Thyroid gland (tissue), 4 donors: ENCODE data around the gene ME3. TPM values are rescaled to one million over a fixed set of nuclear protein-coding genes. Genes with fewer than 3 reads are reported as not detected.

Experiments used
- DNase-seq, 2 donors: peaks; one replicate each; pipeline ENCODE4 v3.0.0-alpha.2; 2019
- H3K27ac ChIP-seq, 3 donors: fragments of 200-600 bp; sonication (generic); 1 replicate in 2 of 3; 2 replicates in 1 of 3; pipeline ENCODE4 v1.5.1; 2016 to 2019; ENCODE audit warnings: mild to moderate bottlenecking in 1 of 3, moderate library complexity in 1 of 3
- H3K27me3 ChIP-seq: fragments of 200-600 bp; sonication (generic); one replicate; pipeline ENCODE4 v1.5.1; 2019
- H3K36me3 ChIP-seq, 2 donors: fragments of 200-600 bp; sonication (generic); one replicate each; pipeline ENCODE4 v1.5.1; 2016 to 2019
- H3K4me1 ChIP-seq, 2 donors: fragments of 200-600 bp; sonication (generic); one replicate each; pipeline ENCODE4 v1.5.1; 2017 to 2019
- H3K4me3 ChIP-seq, 3 donors: fragments of 200-600 bp; sonication (generic); replicated peaks in 1 of 3; 1 replicate in 2 of 3; 2 replicates in 1 of 3; pipeline ENCODE4 v1.5.1; 2016; ENCODE audit warnings: mild to moderate bottlenecking in 1 of 3
- H3K9me3 ChIP-seq: fragments of 200-600 bp; sonication (generic); one replicate; pipeline ENCODE4 v1.5.1; 2017
- CTCF ChIP-seq, 6 experiments: fragments of 200-600 bp in 3 of 6; fragments of 450-650 bp in 3 of 6; sonication (generic) in 3 of 6; IDR thresholded peaks; one replicate each; pipeline ENCODE4 v1.5.1; 2016 to 2019; ENCODE audit warnings: antibody characterized with exemption in 6 of 6, mild to moderate bottlenecking in 2 of 6, inconsistent platforms in 1 of 6, moderate library complexity in 1 of 6
- POLR2A ChIP-seq, 2 donors: fragments of 450-650 bp; IDR thresholded peaks; one replicate each; pipeline ENCODE4 v1.6.1; 2017; ENCODE audit warnings: antibody characterized with exemption in 2 of 2, mild to moderate bottlenecking in 2 of 2, moderate library complexity in 1 of 2
- WGBS, 2 donors: methylation state at CpG; one replicate each; pipeline ENCODE4 v1.1.5; 2017; 5-methylcytosine and 5-hydroxymethylcytosine counted together
- intact Hi-C: fragments of 100-400 bp; cut with DNase I; formaldehyde crosslinking; loops from one replicate; pipeline ENCODE4 v1.15.1; 2023
- total RNA-seq, 4 donors: library from RNA; depleted of rRNA; stranded (reverse); fragments of >200 nt; gene quantifications; one replicate each; pipeline ENCODE4 v1.2.3, GENCODE V29; 2016

ME3 gene
- total RNA-seq, 4 donors from 2014 or later, result 29.1 to 53.5 (median 37.1) TPM

- intact Hi-C loops, result no loop called here
- no peaks in the 10 kb centered on the region for H3K27me3 ChIP-seq
- no peak for DNase-seq
- no peak overlapping the region for H3K27ac ChIP-seq
- H3K9me3 ChIP-seq, result no peaks in the 10 kb centered on the region
- H3K36me3 ChIP-seq, result no peaks in the 10 kb centered on the region
- TF ChIP-seq POLR2A (IDR thresholded peaks at IDR 0.05) (no peak), CTCF (IDR thresholded peaks at IDR 0.05) (no peak)
- H3K4me1 ChIP-seq, result peaks cover 3 to 15% of the 10 kb centered on the region in 2 donors
- no peak overlapping the region for H3K4me3 ChIP-seq
Measured at GRCh38 chr11:86668929-86669328, 3.5 kb downstream of the ME3 start.

- intact Hi-C loops, result no loop called here
- H3K36me3 ChIP-seq, result no peaks in the 10 kb centered on the region
- WGBS, 2 donors, result 87 to 91% methylated on average over 1 of the region's 1 CpG
- H3K4me3 ChIP-seq, result no peak overlapping the region
- no peaks in the 10 kb centered on the region for H3K9me3 ChIP-seq
- no peaks in the 10 kb centered on the region for H3K27me3 ChIP-seq
- no peak for DNase-seq
- TF ChIP-seq CTCF (IDR thresholded peaks at IDR 0.05) (no peak), POLR2A (IDR thresholded peaks at IDR 0.05) (no peak)
- H3K4me1 ChIP-seq, result peaks cover 3 to 7% of the 10 kb centered on the region in 2 donors
- H3K27ac ChIP-seq, result no peak overlapping the region
Measured at GRCh38 chr11:86666193-86666592, 6.2 kb downstream of the ME3 start.

GRCh38 chr11:86664930-86665329, 7.5 kb downstream of the ME3 start:
- no peaks in the 10 kb centered on the region for H3K36me3 ChIP-seq
- H3K27ac ChIP-seq, result no peak overlapping the region
- H3K27me3 ChIP-seq, result no peaks in the 10 kb centered on the region
- H3K9me3 ChIP-seq, result no peaks in the 10 kb centered on the region
- intact Hi-C loops, result no loop called here
- 88 to 95% methylated on average over 3 of the region's 3 CpGs for WGBS, 2 donors
- DNase-seq, result no peak
- peaks cover 2 to 3% of the 10 kb centered on the region in 2 donors for H3K4me1 ChIP-seq
- no peak overlapping the region for H3K4me3 ChIP-seq
- no peak for TF ChIP-seq CTCF (IDR thresholded peaks at IDR 0.05)
- TF ChIP-seq POLR2A (IDR thresholded peaks at IDR 0.05), result no peak

GRCh38 chr11:86663761-86664160, 8.7 kb downstream of the ME3 start:
- Histone ChIP-seq H3K27me3 (no peaks in the 10 kb centered on the region), H3K4me1 (peaks cover 0 to 5% of the 10 kb centered on the region in 2 donors), H3K9me3 (no peaks in the 10 kb centered on the region), H3K27ac (no peak overlapping the region), H3K36me3 (no peaks in the 10 kb centered on the region), H3K4me3 (no peak overlapping the region)
- DNase-seq, result no peak
- TF ChIP-seq POLR2A (IDR thresholded peaks at IDR 0.05) (no peak), CTCF (IDR thresholded peaks at IDR 0.05) (no peak)
- intact Hi-C loops, result no loop called here
- 90 to 92% methylated on average over 4 of the region's 4 CpGs for WGBS, 2 donors

GRCh38 chr11:86663291-86663690, 9.1 kb downstream of the ME3 start:
- 94 to 95% methylated on average over 3 of the region's 3 CpGs for WGBS, 2 donors
- Histone ChIP-seq H3K27me3 (no peaks in the 10 kb centered on the region), H3K27ac (no peak overlapping the region), H3K9me3 (no peaks in the 10 kb centered on the region), H3K4me3 (no peak overlapping the region), H3K4me1 (peaks cover 0 to 5% of the 10 kb centered on the region in 2 donors), H3K36me3 (no peaks in the 10 kb centered on the region)
- TF ChIP-seq POLR2A (IDR thresholded peaks at IDR 0.05) (no peak), CTCF (IDR thresholded peaks at IDR 0.05) (no peak)
- no peak for DNase-seq
- intact Hi-C loops, result no loop called here
